Liver (tissue), 3 donors: ENCODE measurements around the gene TP53TG3.
"Not testable (repeated sequence)": the region's sequence is repeated elsewhere in the genome, so short reads cannot be mapped to it uniquely, and the experiment has no call there.

ENCODE experiments used
- ATF3 ChIP-seq: IDR thresholded peaks from 2 replicates; pipeline ENCODE4 v1.6.1; 2016; ENCODE audit warnings: antibody characterized with exemption
- CTCF ChIP-seq: fragments of 150-350 bp; IDR thresholded peaks from 2 replicates; pipeline ENCODE4 v1.5.1; 2017; ENCODE audit warnings: improper control_type of control experiment, low read depth, low read length; ENCODE audit not compliant: missing input control
- HNF4A ChIP-seq, 2 donors: conservative IDR thresholded peaks; 2 replicates each; pipeline ENCODE4 v1.6.1; 2016; ENCODE audit warnings: antibody characterized with exemption in 2 of 2, mild to moderate bottlenecking in 2 of 2
- RAD21 ChIP-seq, 2 donors: IDR thresholded peaks; 2 replicates each; pipeline ENCODE4 v1.6.1; 2016; ENCODE audit warnings: antibody characterized with exemption in 2 of 2, mild to moderate bottlenecking in 2 of 2
- REST ChIP-seq: IDR thresholded peaks from 2 replicates; pipeline ENCODE4 v1.6.1; 2016; ENCODE audit warnings: antibody characterized with exemption, mild to moderate bottlenecking
- TAF1 ChIP-seq: conservative IDR thresholded peaks from 2 replicates; pipeline ENCODE4 v1.6.1; 2016; ENCODE audit warnings: antibody characterized with exemption, mild to moderate bottlenecking
- donor health status: healthy.
- donor health status: healthy.

GRCh38 chr16:32645278-32645908, 30.6 kb downstream of the TP53TG3 start:
- not testable (repeated sequence) for TF ChIP-seq CTCF; REST; HNF4A (conservative IDR thresholded peaks at IDR 0.05); RAD21 (IDR thresholded peaks at IDR 0.05); TAF1; ATF3
